AG04449 (cell line): ENCODE measurements around the gene GPX3.

ENCODE experiments used
- CTCF ChIA-PET: fragments of 350-600 bp; formaldehyde crosslinking; extraction: SDS; loops from one replicate; lab custom pipeline; 2021; ENCODE audit warnings: antibody characterized with exemption; lab: Yijun Ruan, JAX
- POLR2A ChIA-PET: fragments of 400-600, 350-600 bp; formaldehyde crosslinking; extraction: SDS; loops from one replicate; lab custom pipeline; 2020; ENCODE audit warnings: antibody characterized with exemption, inconsistent platforms; lab: Yijun Ruan, JAX
- DNase-seq: peaks from one replicate; pipeline ENCODE4 v3.0.0-alpha.2; 2010; ENCODE audit warnings: low read depth, low spot score
- H3K4me3 ChIP-seq: 2 replicates; pipeline ENCODE4 v1.5.1; 2011; ENCODE audit warnings: low read depth, mild to moderate bottlenecking, control low read depth, low read length
- CTCF ChIP-seq: IDR thresholded peaks from one replicate; pipeline ENCODE4 v1.5.1; 2011; ENCODE audit warnings: mild to moderate bottlenecking, moderate library complexity, low read length, control low read depth, inconsistent platforms; ENCODE audit not compliant: insufficient read depth; ENCODE audit errors: missing control alignments

The GPX3 gene

GRCh38 chr5:151038801-151039238, 18.4 kb downstream of the GPX3 start:
- TF ChIP-seq CTCF = no peak
- POLR2A ChIA-PET = interaction anchor here (0.6 to 1.2 kb wide), 2 partner anchors 50 to 119 kb away, joined by 3 to 5 read pairs; partner anchors contain the start of gene ANXA6
- CTCF ChIA-PET = interaction anchor here (0.9 to 19.1 kb wide), 5 partner anchors 12 to 613 kb away, joined by 3 to 229 read pairs (median 7); no protein-coding TSS in a partner anchor
- DNase-seq = no peak
- no peak overlapping the region for H3K4me3 ChIP-seq

- no peak for DNase-seq
- ChIA-PET CTCF (interaction anchor here (1.0 to 19.1 kb wide), 7 partner anchors 11 to 125 kb away, joined by 3 to 229 read pairs (median 6); no protein-coding TSS in a partner anchor), POLR2A (no interaction called here)
- TF ChIP-seq CTCF = no peak
- no peak overlapping the region for H3K4me3 ChIP-seq
Measured at GRCh38 chr5:151039665-151040064, 19.3 kb downstream of the GPX3 start.

- ChIA-PET CTCF (interaction anchor here (1.6 to 19.1 kb wide), 6 partner anchors 10 to 124 kb away, joined by 3 to 229 read pairs (median 6); no protein-coding TSS in a partner anchor), POLR2A (interaction anchor here (0.6 to 0.7 kb wide), 2 partner anchors 46 to 733 kb away, joined by 3 to 5 read pairs; no protein-coding TSS in a partner anchor)
- TF ChIP-seq CTCF = no peak
- no peak for DNase-seq
- H3K4me3 ChIP-seq = no peak overlapping the region
Measured at GRCh38 chr5:151040211-151040747, 19.9 kb downstream of the GPX3 start.

GRCh38 chr5:151041577-151042268, 21.3 kb downstream of the GPX3 start:
- ChIA-PET POLR2A (interaction anchor here (0.7 to 0.8 kb wide), 2 partner anchors 8 to 13 kb away, joined by 3 to 4 read pairs; no protein-coding TSS in a partner anchor), CTCF (interaction anchor here (1.1 to 19.1 kb wide), 8 partner anchors 9 to 121 kb away, joined by 3 to 229 read pairs (median 4); no protein-coding TSS in a partner anchor)
- no peak for DNase-seq
- no peak for TF ChIP-seq CTCF
- no peak overlapping the region for H3K4me3 ChIP-seq

GRCh38 chr5:151042453-151043093, 22.2 kb downstream of the GPX3 start:
- ChIA-PET CTCF (interaction anchor here (0.6 to 19.1 kb wide), 8 partner anchors 8 to 121 kb away, joined by 3 to 229 read pairs (median 4); no protein-coding TSS in a partner anchor), POLR2A (no interaction called here)
- TF ChIP-seq CTCF = no peak
- DNase-seq = no peak
- no peak overlapping the region for H3K4me3 ChIP-seq
